ENCODE results near the gene ATP2B2.

Gene ATP2B2

GRCh38 chr3:10534066-10534465, 28.7 kb upstream of the ATP2B2 start:
- H3K27ac ChIP-seq (ENCODE audit: low read length) = no peak overlapping the region
- H3K4me2 ChIP-seq (ENCODE audit: low read length) = no peak overlapping the region
- H3K9ac ChIP-seq (ENCODE audit: low read length) = no peak overlapping the region
- peaks cover 14% of the 10 kb centered on the region for H3K27me3 ChIP-seq (ENCODE audit: low read depth, low read length)
- no peaks in the 10 kb centered on the region for H3K79me2 ChIP-seq (ENCODE audit: low read length)
- H4K20me1 ChIP-seq (ENCODE audit: insufficient read depth, low read length) = no peaks in the 10 kb centered on the region
- peaks cover 14% of the 10 kb centered on the region for H3K4me1 ChIP-seq (ENCODE audit: low read length)
- H3K4me3 ChIP-seq (ENCODE audit: low read length) = no peak overlapping the region
- no peak overlapping the region for H2AFZ ChIP-seq (ENCODE audit: low read depth, low read length)
- no peaks in the 10 kb centered on the region for H3K36me3 ChIP-seq (replicated peaks; ENCODE audit: low read depth, low read length)
- TF ChIP-seq EZH2phosphoT487 (IDR thresholded peaks at IDR 0.05; ENCODE audit: low read depth) (no peak), CTCF (IDR thresholded peaks at IDR 0.05; ENCODE audit: low read depth, low read length) (no peak)
- no peaks in the 10 kb centered on the region for H3K9me3 ChIP-seq (ENCODE audit: insufficient read depth, low read length)

GRCh38 chr3:10533737-10534023, 28.3 kb upstream of the ATP2B2 start:
- peaks cover 14% of the 10 kb centered on the region for H3K4me1 ChIP-seq (ENCODE audit: low read length)
- H3K9ac ChIP-seq (ENCODE audit: low read length) = no peak overlapping the region
- peaks cover 16% of the 10 kb centered on the region for H3K27me3 ChIP-seq (ENCODE audit: low read depth, low read length)

GRCh38 chr3:10532939-10533736, 27.8 kb upstream of the ATP2B2 start:
- H3K4me3 ChIP-seq (ENCODE audit: low read length) = no peak overlapping the region
- peaks cover 22% of the 10 kb centered on the region for H3K27me3 ChIP-seq (ENCODE audit: low read depth, low read length)
- H3K4me1 ChIP-seq (ENCODE audit: low read length) = peaks cover 14% of the 10 kb centered on the region

More at GRCh38 chr3:10533737-10534023, 28.3 kb upstream of the ATP2B2 start:
- Histone ChIP-seq H2AFZ (ENCODE audit: low read depth, low read length) (no peak overlapping the region), H4K20me1 (ENCODE audit: insufficient read depth, low read length) (no peaks in the 10 kb centered on the region), H3K9me3 (ENCODE audit: insufficient read depth, low read length) (no peaks in the 10 kb centered on the region), H3K79me2 (ENCODE audit: low read length) (no peaks in the 10 kb centered on the region), H3K27ac (ENCODE audit: low read length) (no peak overlapping the region), H3K4me3 (ENCODE audit: low read length) (no peak overlapping the region), H3K4me2 (ENCODE audit: low read length) (peak overlapping the region; percentile 26), H3K36me3 (replicated peaks; ENCODE audit: low read depth, low read length) (no peaks in the 10 kb centered on the region)
- TF ChIP-seq EZH2phosphoT487 (IDR thresholded peaks at IDR 0.05; ENCODE audit: low read depth) = no peak
- no peak for TF ChIP-seq CTCF (IDR thresholded peaks at IDR 0.05; ENCODE audit: low read depth, low read length)

GRCh38 chr3:10531031-10531430, 25.6 kb upstream of the ATP2B2 start:
- no peak overlapping the region for H3K9ac ChIP-seq (ENCODE audit: low read length)
- peaks cover 24% of the 10 kb centered on the region for H3K27me3 ChIP-seq (ENCODE audit: low read depth, low read length)
- H3K4me2 ChIP-seq (ENCODE audit: low read length) = no peak overlapping the region
- no peaks in the 10 kb centered on the region for H3K36me3 ChIP-seq (replicated peaks; ENCODE audit: low read depth, low read length)
- no peaks in the 10 kb centered on the region for H4K20me1 ChIP-seq (ENCODE audit: insufficient read depth, low read length)
- TF ChIP-seq CTCF (IDR thresholded peaks at IDR 0.05; ENCODE audit: low read depth, low read length) (no peak), EZH2phosphoT487 (IDR thresholded peaks at IDR 0.05; ENCODE audit: low read depth) (no peak)
- H3K79me2 ChIP-seq (ENCODE audit: low read length) = no peaks in the 10 kb centered on the region
- no peak overlapping the region for H3K4me3 ChIP-seq (ENCODE audit: low read length)
- H3K27ac ChIP-seq (ENCODE audit: low read length) = no peak overlapping the region
- no peak overlapping the region for H2AFZ ChIP-seq (ENCODE audit: low read depth, low read length)
- H3K4me1 ChIP-seq (ENCODE audit: low read length) = peaks cover 14% of the 10 kb centered on the region
- H3K9me3 ChIP-seq (ENCODE audit: insufficient read depth, low read length) = no peaks in the 10 kb centered on the region

More at GRCh38 chr3:10532939-10533736, 27.8 kb upstream of the ATP2B2 start:
- no peaks in the 10 kb centered on the region for H3K9me3 ChIP-seq (ENCODE audit: insufficient read depth, low read length)
- H4K20me1 ChIP-seq (ENCODE audit: insufficient read depth, low read length) = no peaks in the 10 kb centered on the region
- no peaks in the 10 kb centered on the region for H3K36me3 ChIP-seq (replicated peaks; ENCODE audit: low read depth, low read length)
- H3K27ac ChIP-seq (ENCODE audit: low read length) = no peak overlapping the region
- no peaks in the 10 kb centered on the region for H3K79me2 ChIP-seq (ENCODE audit: low read length)
- H3K9ac ChIP-seq (ENCODE audit: low read length) = no peak overlapping the region
- no peak overlapping the region for H2AFZ ChIP-seq (ENCODE audit: low read depth, low read length)
- no peak for TF ChIP-seq EZH2phosphoT487 (IDR thresholded peaks at IDR 0.05; ENCODE audit: low read depth)
- TF ChIP-seq CTCF (IDR thresholded peaks at IDR 0.05; ENCODE audit: low read depth, low read length) = no peak
- peak overlapping the region; percentile 26 for H3K4me2 ChIP-seq (ENCODE audit: low read length)
